ENCODE data around the gene MARK2. TPM values are rescaled to one million over a fixed set of nuclear protein-coding genes. Genes with fewer than 3 reads are reported as not detected.

MARK2 gene
- total RNA-seq, 3 donors from 2014 or later: 12.6 to 34.0 (median 22.3) TPM

GRCh38 chr11:63909591-63910506 lies 70.9 kb downstream of the MARK2 start:
- Histone ChIP-seq H3K9me3 (no peaks in the 10 kb centered on the region), H3K27me3 (no peaks in the 10 kb centered on the region), H3K36me3 (peaks cover 4% of the 10 kb centered on the region), H3K4me3 (no peak overlapping the region), H3K27ac (peak overlapping the region in 1 of 2 donors; percentile 7), H3K4me1 (no peaks in the 10 kb centered on the region)
- TF ChIP-seq CTCF (IDR thresholded peaks at IDR 0.05) (no peak), POLR2AphosphoS5 (IDR thresholded peaks at IDR 0.05) (no peak)
- DNase-seq (ENCODE audit: low spot score in 2 of 2): no peak
- intact Hi-C loops (cut with DNase I; ENCODE audit: low total_unique reads): no loop called here

- TF ChIP-seq POLR2A (IDR thresholded peaks at IDR 0.05): no peak
- TF ChIP-seq CTCF (IDR thresholded peaks at IDR 0.05): no peak
- no peak for TF ChIP-seq POLR2AphosphoS5 (IDR thresholded peaks at IDR 0.05)
- peaks cover under 1% of the 10 kb centered on the region for H3K36me3 ChIP-seq
These were observed 71.8 kb downstream of the MARK2 start for GRCh38 chr11:63910675-63911074.

GRCh38 chr11:63911440-63911839 lies 72.5 kb downstream of the MARK2 start:
- Histone ChIP-seq H3K4me1 (peaks cover 0 to 7% of the 10 kb centered on the region in 2 donors), H3K4me3 (no peak overlapping the region), H3K27me3 (no peaks in the 10 kb centered on the region), H3K9me3 (no peaks in the 10 kb centered on the region), H3K36me3 (no peaks in the 10 kb centered on the region), H3K27ac (no peak overlapping the region)
- TF ChIP-seq CTCF (IDR thresholded peaks at IDR 0.05) (no peak), POLR2AphosphoS5 (IDR thresholded peaks at IDR 0.05) (no peak), POLR2A (IDR thresholded peaks at IDR 0.05) (no peak)
- DNase-seq (ENCODE audit: low spot score in 2 of 2): no peak
- intact Hi-C loops (cut with DNase I; ENCODE audit: low total_unique reads): no loop called here

More at GRCh38 chr11:63910675-63911074, 71.8 kb downstream of the MARK2 start:
- intact Hi-C loops (cut with DNase I; ENCODE audit: low total_unique reads): no loop called here
- Histone ChIP-seq H3K27ac (peak overlapping the region in 1 of 2 donors; percentile 32), H3K9me3 (no peaks in the 10 kb centered on the region), H3K27me3 (no peaks in the 10 kb centered on the region), H3K4me1 (no peaks in the 10 kb centered on the region), H3K4me3 (no peak overlapping the region)
- DNase-seq (ENCODE audit: low spot score in 2 of 2): no peak

GRCh38 chr11:63911876-63912275 lies 73.0 kb downstream of the MARK2 start:
- TF ChIP-seq POLR2AphosphoS5 (IDR thresholded peaks at IDR 0.05) (no peak), POLR2A (IDR thresholded peaks at IDR 0.05) (no peak), CTCF (IDR thresholded peaks at IDR 0.05) (no peak)
- Histone ChIP-seq H3K4me3 (no peak overlapping the region), H3K4me1 (peaks cover 0 to 9% of the 10 kb centered on the region in 2 donors), H3K9me3 (no peaks in the 10 kb centered on the region), H3K36me3 (no peaks in the 10 kb centered on the region), H3K27me3 (no peaks in the 10 kb centered on the region), H3K27ac (no peak overlapping the region)
- intact Hi-C loops (cut with DNase I; ENCODE audit: low total_unique reads): no loop called here
- DNase-seq (ENCODE audit: low spot score in 2 of 2): no peak

GRCh38 chr11:63912678-63913077 lies 73.8 kb downstream of the MARK2 start:
- no peak for DNase-seq (ENCODE audit: low spot score in 2 of 2)
- Histone ChIP-seq H3K4me3 (no peak overlapping the region), H3K27me3 (no peaks in the 10 kb centered on the region), H3K27ac (no peak overlapping the region), H3K36me3 (no peaks in the 10 kb centered on the region), H3K4me1 (peaks cover 0 to 9% of the 10 kb centered on the region in 2 donors), H3K9me3 (no peaks in the 10 kb centered on the region)
- TF ChIP-seq POLR2A (IDR thresholded peaks at IDR 0.05) (no peak), CTCF (IDR thresholded peaks at IDR 0.05) (no peak), POLR2AphosphoS5 (IDR thresholded peaks at IDR 0.05) (no peak)
- intact Hi-C loops (cut with DNase I; ENCODE audit: low total_unique reads): no loop called here
